Spleen (tissue), 7 donors: ENCODE data around the gene CCNL2.

Experiments used
- POLR2A ChIP-seq, 3 donors: fragments of 450-650 bp; IDR thresholded peaks; one replicate each; pipeline ENCODE4 v1.5.1; 2017; ENCODE audit warnings: antibody characterized with exemption in 3 of 3, mild to moderate bottlenecking in 1 of 3
- TF ChIP-seq, protein P1 (sequence below), 11 experiments: fragments of 200-600 bp in 7 of 11; fragments of 450-650 bp in 4 of 11; sonication (generic) in 4 of 11; IDR thresholded peaks in 8 of 11; conservative IDR thresholded peaks in 3 of 11; 1 replicate in 7 of 11; 2 replicates in 4 of 11; pipeline versions ENCODE4 v1.4.0 to v1.8.0; 2016 to 2021; ENCODE audit warnings: antibody characterized with exemption in 11 of 11, inconsistent platforms in 4 of 11, mild to moderate bottlenecking in 1 of 11
- donor health status: DM: no; HTN: no; CAD: no; lungs with moderate emphysema.
- donor health status: DM: no; HTN: no; CAD: no.
- donor health status: DM: no; HTN: no; CAD: no.

DNA sequence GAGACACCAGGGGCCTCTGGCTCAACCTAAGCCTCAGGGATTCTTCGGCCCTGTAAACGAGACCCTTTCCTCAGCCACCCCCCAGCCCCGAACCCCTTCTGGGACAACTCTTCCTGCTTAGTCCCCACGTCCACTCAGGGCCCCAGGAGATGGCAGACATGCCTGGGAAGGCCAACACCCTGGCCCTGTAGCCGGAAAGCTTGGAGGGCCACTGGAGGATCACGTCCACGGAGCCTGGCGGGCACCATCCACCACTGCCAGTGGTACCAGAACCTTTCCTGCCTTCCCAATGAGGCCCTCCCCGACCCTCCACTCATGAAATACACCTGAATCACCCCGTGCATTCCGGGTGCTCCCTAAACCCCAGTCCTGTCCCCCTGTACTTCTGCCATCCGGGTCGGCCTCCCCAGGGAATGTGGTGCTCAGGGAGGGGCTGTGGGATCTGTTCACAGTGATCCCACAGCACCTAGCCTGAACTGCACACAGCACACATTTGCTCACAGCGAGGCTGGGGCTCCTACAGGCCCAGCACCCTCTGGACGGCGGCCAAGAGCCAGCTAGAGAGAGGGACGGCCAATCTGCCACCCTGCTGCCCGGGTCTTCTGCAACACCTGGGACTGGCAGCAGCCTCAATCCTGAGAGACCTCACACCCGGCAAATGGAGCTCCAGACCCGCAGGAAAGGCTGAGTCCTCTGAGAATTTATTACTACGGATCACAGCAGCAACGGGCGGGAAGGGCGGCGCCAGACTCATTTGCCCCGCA, 25.9 kb downstream of the CCNL2 start:
- TF ChIP-seq POLR2A (IDR thresholded peaks at IDR 0.05) = no peak
- TF ChIP-seq, protein P1, sequence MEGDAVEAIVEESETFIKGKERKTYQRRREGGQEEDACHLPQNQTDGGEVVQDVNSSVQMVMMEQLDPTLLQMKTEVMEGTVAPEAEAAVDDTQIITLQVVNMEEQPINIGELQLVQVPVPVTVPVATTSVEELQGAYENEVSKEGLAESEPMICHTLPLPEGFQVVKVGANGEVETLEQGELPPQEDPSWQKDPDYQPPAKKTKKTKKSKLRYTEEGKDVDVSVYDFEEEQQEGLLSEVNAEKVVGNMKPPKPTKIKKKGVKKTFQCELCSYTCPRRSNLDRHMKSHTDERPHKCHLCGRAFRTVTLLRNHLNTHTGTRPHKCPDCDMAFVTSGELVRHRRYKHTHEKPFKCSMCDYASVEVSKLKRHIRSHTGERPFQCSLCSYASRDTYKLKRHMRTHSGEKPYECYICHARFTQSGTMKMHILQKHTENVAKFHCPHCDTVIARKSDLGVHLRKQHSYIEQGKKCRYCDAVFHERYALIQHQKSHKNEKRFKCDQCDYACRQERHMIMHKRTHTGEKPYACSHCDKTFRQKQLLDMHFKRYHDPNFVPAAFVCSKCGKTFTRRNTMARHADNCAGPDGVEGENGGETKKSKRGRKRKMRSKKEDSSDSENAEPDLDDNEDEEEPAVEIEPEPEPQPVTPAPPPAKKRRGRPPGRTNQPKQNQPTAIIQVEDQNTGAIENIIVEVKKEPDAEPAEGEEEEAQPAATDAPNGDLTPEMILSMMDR (IDR thresholded peaks at IDR 0.05 in 8 of 11, conservative IDR thresholded peaks at IDR 0.05 in 3 of 11) = no peak
